ENCODE measurements around the gene CDH2. TPM values are rescaled to one million over a fixed set of nuclear protein-coding genes. Genes with fewer than 3 reads are reported as not detected.
A peak's percentile ranks its signal among the peaks of the same experiment; 100 is the strongest.

CDH2 gene
- total and polyA plus RNA-seq, 2 experiments from 2014 or later, result 14.7 to 36.9 TPM

- H3K79me2 ChIP-seq (replicated peaks; ENCODE audit: insufficient read depth), result no peaks in the 10 kb centered on the region
- H4K20me1 ChIP-seq (replicated peaks; ENCODE audit: insufficient read depth), result no peaks in the 10 kb centered on the region
- no peaks in the 10 kb centered on the region for H3F3A ChIP-seq (replicated peaks; ENCODE audit: low read depth)
- DNase-seq (ENCODE audit: low spot score) (no peak), ATAC-seq (no peak)
- no peaks in the 10 kb centered on the region for H3K9me3 Mint-ChIP-seq
- no peaks in the 10 kb centered on the region for H3K4me1 ChIP-seq (ENCODE audit: insufficient read depth)
- no peak overlapping the region for H3K27ac ChIP-seq (ENCODE audit: low read depth)
- 0 out of 2 replicates have a peak overlapping the region, but pooled peaks have one; percentile 4 for H3K27ac Mint-ChIP-seq
- H3K4me3 ChIP-seq, result no peak overlapping the region
- no peak overlapping the region for H2AFZ ChIP-seq
- H3K27me3 ChIP-seq (ENCODE audit: insufficient read depth), result no peaks in the 10 kb centered on the region
- H3K9me2 ChIP-seq (ENCODE audit: insufficient read depth), result no peaks in the 10 kb centered on the region
- H3K4me3 Mint-ChIP-seq, result no peak overlapping the region
- H3K4me1 Mint-ChIP-seq, result 0 out of 3 replicates have a peak, but pooled peaks cover 2% of the 10 kb centered on the region
- peaks cover under 1% of the 10 kb centered on the region for H3K27me3 Mint-ChIP-seq (ENCODE audit: insufficient read depth, low read depth, poor library complexity)
- no peaks in the 10 kb centered on the region for H3K36me3 ChIP-seq (ENCODE audit: insufficient read depth)
- no peak for TF ChIP-seq CREB1 (CRISPR knock-in tag; IDR thresholded peaks at IDR 0.05; ENCODE audit: low read depth)
- TF ChIP-seq POLR2AphosphoS5 (IDR thresholded peaks at IDR 0.05; ENCODE audit: low read depth), result no peak
- TF ChIP-seq REST (IDR thresholded peaks at IDR 0.05; ENCODE audit: unreplicated experiment), result no peak
- TF ChIP-seq ZNF114 (CRISPR knock-in tag; IDR thresholded peaks at IDR 0.05), result no peak
- no peak for TF ChIP-seq ZNF462 (CRISPR knock-in tag; IDR thresholded peaks at IDR 0.05)
- TF ChIP-seq ZNF331 (CRISPR knock-in tag; IDR thresholded peaks at IDR 0.05; ENCODE audit: low read depth), result no peak
- no peak for TF ChIP-seq CTCF (conservative IDR thresholded peaks at IDR 0.05; ENCODE audit: low read depth in 2 of 2)
- TF ChIP-seq ETS1 (IDR thresholded peaks at IDR 0.05), result no peak
- TF ChIP-seq JUNB (IDR thresholded peaks at IDR 0.05; ENCODE audit: unreplicated experiment), result no peak
- no peak for TF ChIP-seq EZH2 (IDR thresholded peaks at IDR 0.05; ENCODE audit: low read depth, unreplicated experiment)
- TF ChIP-seq STAT1 (IDR thresholded peaks at IDR 0.05; ENCODE audit: unreplicated experiment), result no peak
- TF ChIP-seq NANOG (IDR thresholded peaks at IDR 0.05; ENCODE audit: borderline replicate concordance), result no peak
- no peak for TF ChIP-seq EZH2phosphoT487 (IDR thresholded peaks at IDR 0.05; ENCODE audit: unreplicated experiment)
- H3K4me2 ChIP-seq, result no peak overlapping the region
- no peaks in the 10 kb centered on the region for H3K36me3 Mint-ChIP-seq (ENCODE audit: low read depth)
Measured at GRCh38 chr18:28019425-28020108, 157.4 kb downstream of the CDH2 start.
